Neural cell (in vitro differentiated cells): ENCODE data around the gene LEMD2. TPM values are rescaled to one million over a fixed set of nuclear protein-coding genes. Genes with fewer than 3 reads are reported as not detected.

Source experiments
- H2AFZ ChIP-seq: fragments of 200-600, 300-800 bp; sonication (generic), shearing (Covaris generic); 2 replicates; pipeline ENCODE4 v1.6.0; 2014; ENCODE audit warnings: low read depth, mild to moderate bottlenecking, antibody characterized with exemption, low read length, moderate library complexity
- H3F3A ChIP-seq: fragments of 200-600 bp; shearing (Covaris generic); 2 replicates; pipeline ENCODE4 v1.6.1; 2016; ENCODE audit warnings: mild to moderate bottlenecking, moderate library complexity, mixed read lengths, antibody characterized with exemption, low read length; ENCODE audit not compliant: insufficient read depth, poor library complexity, severe bottlenecking
- H3K27ac ChIP-seq: fragments of 200-600, 300-800 bp; sonication (generic), shearing (Covaris generic); 2 replicates; pipeline ENCODE4 v1.5.1; 2014; ENCODE audit warnings: mild to moderate bottlenecking, low read length, moderate library complexity
- H3K27me3 ChIP-seq: fragments of 300-800, 200-600 bp; sonication (generic), shearing (Covaris generic); 2 replicates; pipeline ENCODE4 v1.6.0; 2014; ENCODE audit warnings: mild to moderate bottlenecking, low read depth, low read length, moderate library complexity; ENCODE audit not compliant: insufficient read depth
- H3K36me3 ChIP-seq: fragments of 300-800, 200-600 bp; sonication (generic), shearing (Covaris generic); 2 replicates; pipeline ENCODE4 v1.5.1; 2014; ENCODE audit warnings: mild to moderate bottlenecking, antibody characterized with exemption, low read length, moderate library complexity; ENCODE audit not compliant: insufficient read depth
- H3K4me2 ChIP-seq: fragments of 300-800, 200-600 bp; sonication (generic), shearing (Covaris generic); 2 replicates; pipeline ENCODE4 v1.6.0; 2014; ENCODE audit warnings: mild to moderate bottlenecking, low read length
- H3K4me3 ChIP-seq: fragments of 300-800, 200-600 bp; sonication (generic), shearing (Covaris generic); 2 replicates; pipeline ENCODE4 v1.5.1; 2014; ENCODE audit warnings: mild to moderate bottlenecking, low read length, moderate library complexity
- H3K79me2 ChIP-seq: fragments of 200-600 bp; shearing (Covaris generic); replicated peaks from 2 replicates; pipeline ENCODE4 v1.6.0; 2014; ENCODE audit warnings: mild to moderate bottlenecking, low read length, moderate library complexity; ENCODE audit not compliant: insufficient read depth
- H3K9ac ChIP-seq: fragments of 300-800, 200-600 bp; sonication (generic), shearing (Covaris generic); 2 replicates; pipeline ENCODE4 v1.6.1; 2016; ENCODE audit warnings: mild to moderate bottlenecking, low read length, mixed read lengths
- H3K9me2 ChIP-seq: fragments of 200-600 bp; shearing (Covaris generic); 2 replicates; pipeline ENCODE4 v1.6.1; 2016; ENCODE audit warnings: mild to moderate bottlenecking, low read length, mixed read lengths; ENCODE audit not compliant: insufficient read depth
- H3K9me3 ChIP-seq: fragments of 200-600, 300-800 bp; sonication (generic), shearing (Covaris generic); 2 replicates; pipeline ENCODE4 v1.6.1; 2016; ENCODE audit warnings: mild to moderate bottlenecking, mixed run types, low read length, moderate library complexity, mixed read lengths
- H4K20me1 ChIP-seq: fragments of 200-600 bp; shearing (Covaris generic); 2 replicates; pipeline ENCODE4 v1.6.1; 2016; ENCODE audit warnings: mild to moderate bottlenecking, mixed run types; ENCODE audit not compliant: insufficient read depth
- CTCF ChIP-seq: fragments of 450-650 bp; IDR thresholded peaks from 2 replicates; pipeline ENCODE4 v1.5.1; 2014; ENCODE audit warnings: antibody characterized with exemption, mild to moderate bottlenecking, moderate library complexity; ENCODE audit not compliant: poor library complexity, severe bottlenecking
- EP300 ChIP-seq: fragments of 450-650 bp; conservative IDR thresholded peaks from 2 replicates; pipeline ENCODE4 v1.6.1; 2014; ENCODE audit warnings: antibody characterized with exemption, mild to moderate bottlenecking, moderate library complexity; ENCODE audit not compliant: poor library complexity, severe bottlenecking
- EZH2 ChIP-seq: fragments of 200-600, 300-800 bp; shearing (Covaris generic), sonication (generic); IDR thresholded peaks from 2 replicates; pipeline ENCODE4 v1.6.1; 2014; ENCODE audit warnings: antibody characterized with exemption, low read length, borderline replicate concordance, mild to moderate bottlenecking; ENCODE audit not compliant: insufficient read depth, poor library complexity, severe bottlenecking
- MXI1 ChIP-seq: fragments of 450-650 bp; conservative IDR thresholded peaks from 2 replicates; pipeline ENCODE4 v1.6.1; 2014; ENCODE audit warnings: antibody characterized with exemption, mild to moderate bottlenecking; ENCODE audit not compliant: poor library complexity, severe bottlenecking
- POLR2AphosphoS5 ChIP-seq: IDR thresholded peaks from 2 replicates; pipeline ENCODE4 v1.6.1; 2012
- RAD21 ChIP-seq: fragments of 450-650 bp; conservative IDR thresholded peaks from 2 replicates; pipeline ENCODE4 v1.6.1; 2014; ENCODE audit warnings: antibody characterized with exemption, mild to moderate bottlenecking, moderate library complexity
- REST ChIP-seq: IDR thresholded peaks from 2 replicates; pipeline ENCODE4 v1.6.1; 2012; ENCODE audit warnings: borderline replicate concordance
- SMC3 ChIP-seq: fragments of 450-650 bp; conservative IDR thresholded peaks from 2 replicates; pipeline ENCODE4 v1.6.1; 2014; ENCODE audit warnings: antibody characterized with exemption, mild to moderate bottlenecking, moderate library complexity; ENCODE audit not compliant: poor library complexity
- TAF1 ChIP-seq: IDR thresholded peaks from 2 replicates; pipeline ENCODE4 v1.6.1; 2012; ENCODE audit warnings: low read depth
- polyA plus RNA-seq: library from polyadenylated mRNA; depleted of rRNA; stranded (reverse); fragments of >200 nt; gene quantifications from 2 replicates; pipeline ENCODE4 v1.2.3, GENCODE V29; 2014

LEMD2 gene
- polyA plus RNA-seq, 1 donor from 2014 or later, result 84.6 TPM

DNA sequence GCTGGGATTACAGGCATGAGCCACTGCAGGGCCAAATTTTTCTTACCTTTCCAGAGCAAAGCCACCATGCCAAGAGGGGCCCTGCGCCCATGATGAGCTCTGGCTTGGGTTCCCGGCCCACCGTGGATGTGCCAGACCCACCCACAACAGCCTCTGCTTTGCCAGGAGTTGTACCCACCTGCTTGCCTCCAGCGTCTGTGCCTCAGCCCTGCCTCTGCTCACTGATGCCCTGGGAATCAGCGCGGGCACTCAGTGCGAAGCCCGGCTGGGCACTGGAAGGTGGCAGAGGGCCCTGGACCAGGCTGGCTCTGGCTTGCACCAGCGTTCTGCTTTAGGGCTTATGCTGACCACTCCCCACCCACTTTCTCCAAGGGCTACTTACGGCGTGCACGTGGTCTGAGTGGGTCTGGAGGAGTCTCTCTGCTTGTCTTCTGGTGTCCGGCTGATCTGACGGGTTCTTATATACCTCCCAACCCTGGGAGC, 14.7 kb upstream of the LEMD2 start, which contains the start of gene MLN:
Gene MLN, minus strand, starts transcription at position 433 of the 483 bp plus-strand sequence. CDS start 2,840 bp downstream, outside the sequence.
- H3K27ac ChIP-seq, result no peak within 1 kb of the TSS
- H3K9me3 ChIP-seq, result no peaks in the 10 kb centered on the region
- no peak for TF ChIP-seq REST
- TF ChIP-seq RAD21, result no peak
- no peak for TF ChIP-seq POLR2AphosphoS5
- no peak for TF ChIP-seq TAF1
- TF ChIP-seq SMC3, result no peak
- no peak for TF ChIP-seq EP300
- TF ChIP-seq EZH2, result no peak
- no peak for TF ChIP-seq MXI1
- no peak for TF ChIP-seq CTCF
- H3K4me2 ChIP-seq, result no peak within 1 kb of the TSS
- H3K4me3 ChIP-seq, result no peak within 1 kb of the TSS
- no peaks in the 10 kb centered on the region for H3K27me3 ChIP-seq
- H3K9ac ChIP-seq, result no peak within 1 kb of the TSS
- H2AFZ ChIP-seq, result no peak within 1 kb of the TSS
- no peaks in the 10 kb centered on the region for H3K9me2 ChIP-seq
- H3K79me2 ChIP-seq, result no peaks in the 10 kb centered on the region
- H3F3A ChIP-seq, result no peaks in the 10 kb centered on the region
- no peaks in the 10 kb centered on the region for H4K20me1 ChIP-seq
- no peaks in the 10 kb centered on the region for H3K36me3 ChIP-seq

DNA sequence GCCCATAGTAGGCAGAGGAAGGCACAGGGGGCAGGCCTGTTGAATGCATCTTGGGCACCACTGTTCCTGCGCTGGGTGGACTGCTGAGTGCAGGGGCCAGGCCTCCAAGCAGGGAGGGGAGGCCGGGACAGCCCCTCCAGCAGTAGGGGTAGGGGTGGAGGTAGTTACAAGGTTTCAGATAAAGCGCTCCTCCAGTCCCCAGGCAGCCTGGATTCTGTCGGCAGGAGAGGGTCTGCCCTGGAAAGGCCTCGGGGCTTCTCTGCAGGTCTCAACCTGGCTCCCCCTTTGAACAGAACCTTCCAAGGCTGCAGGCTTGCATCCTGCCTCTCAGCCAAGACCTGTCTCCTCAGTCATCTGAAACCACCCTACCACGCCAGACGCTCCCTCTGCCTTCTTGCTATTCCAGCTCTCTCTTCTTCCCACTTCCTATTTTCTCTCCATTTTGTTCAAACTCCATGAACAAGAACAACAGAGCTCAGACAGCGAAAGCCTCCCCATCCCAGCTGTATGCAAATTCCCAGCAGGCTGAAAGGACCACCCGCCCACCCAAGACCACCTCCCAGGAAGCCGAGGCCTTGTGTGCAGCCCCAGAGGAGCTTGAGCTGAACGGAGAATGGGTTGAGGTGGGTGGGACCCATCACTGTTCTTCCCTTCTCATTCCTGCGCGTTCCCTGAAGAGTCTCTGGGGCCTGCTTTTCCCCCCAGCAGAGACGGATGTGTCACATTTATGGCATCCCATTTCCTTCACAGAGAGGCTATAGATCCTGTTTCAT, 13.4 kb upstream of the LEMD2 start:
- Histone ChIP-seq H3K9me2 (no peaks in the 10 kb centered on the region), H3K27me3 (no peaks in the 10 kb centered on the region), H3K9ac (no peak overlapping the region), H3K27ac (no peak overlapping the region), H3F3A (no peaks in the 10 kb centered on the region), H3K4me3 (no peak overlapping the region), H4K20me1 (no peaks in the 10 kb centered on the region), H3K4me2 (no peak overlapping the region), H3K9me3 (no peaks in the 10 kb centered on the region), H2AFZ (no peak overlapping the region), H3K36me3 (no peaks in the 10 kb centered on the region), H3K79me2 (no peaks in the 10 kb centered on the region)
- TF ChIP-seq EZH2 (no peak), RAD21 (no peak), EP300 (no peak), MXI1 (no peak), POLR2AphosphoS5 (no peak), TAF1 (no peak), REST (no peak), SMC3 (no peak), CTCF (no peak)
